WTC11 (cell line): Measurements from ENCODE around the gene MAGI2.

Experiments used
- ARID4B ChIP-seq: sonication (generic); formaldehyde crosslinking; IDR thresholded peaks from 2 replicates; pipeline ENCODE4 v1.8.0; 2023; ENCODE audit warnings: missing genetic modification reagents, mild to moderate bottlenecking, borderline replicate concordance
- ATF3 ChIP-seq: sonication (generic); formaldehyde crosslinking; conservative IDR thresholded peaks from 2 replicates; pipeline ENCODE4 v1.8.1; 2022; ENCODE audit warnings: mild to moderate bottlenecking, missing genetic modification reagents
- CBFB ChIP-seq: sonication (generic); formaldehyde crosslinking; IDR thresholded peaks from 2 replicates; pipeline ENCODE4 v1.8.1; 2022; ENCODE audit warnings: mild to moderate bottlenecking, low read depth, missing genetic modification reagents
- HMGXB4 ChIP-seq: sonication (generic); formaldehyde crosslinking; IDR thresholded peaks from 2 replicates; pipeline ENCODE4 v1.8.1; 2023; ENCODE audit warnings: mild to moderate bottlenecking, moderate library complexity, missing genetic modification reagents
- KAT7 ChIP-seq: sonication (generic); formaldehyde crosslinking; IDR thresholded peaks from 2 replicates; pipeline ENCODE4 v1.8.1; 2023; ENCODE audit warnings: missing genetic modification reagents, mild to moderate bottlenecking, borderline replicate concordance
- MAX ChIP-seq: sonication (generic); formaldehyde crosslinking; IDR thresholded peaks from 2 replicates; pipeline ENCODE4 v1.8.0; 2022; ENCODE audit warnings: mild to moderate bottlenecking, missing genetic modification reagents
- PREB ChIP-seq: sonication (generic); formaldehyde crosslinking; IDR thresholded peaks from 2 replicates; pipeline ENCODE4 v1.8.1; 2022; ENCODE audit warnings: mild to moderate bottlenecking, missing genetic modification reagents, moderate library complexity, borderline replicate concordance
- SP1 ChIP-seq: sonication (generic); formaldehyde crosslinking; conservative IDR thresholded peaks from 2 replicates; pipeline ENCODE4 v1.8.1; 2022; ENCODE audit warnings: missing genetic modification reagents
- TCF7 ChIP-seq: sonication (generic); formaldehyde crosslinking; IDR thresholded peaks from 2 replicates; pipeline ENCODE4 v1.8.0; 2022; ENCODE audit warnings: mild to moderate bottlenecking, low read depth, missing genetic modification reagents, moderate library complexity
- ZNF232 ChIP-seq: sonication (generic); formaldehyde crosslinking; IDR thresholded peaks from 2 replicates; pipeline ENCODE4 v1.8.0; 2022; ENCODE audit warnings: mild to moderate bottlenecking, missing genetic modification reagents
- TF ChIP-seq, protein P1 (sequence below): fragments of 200-600 bp; IDR thresholded peaks from 2 replicates; pipeline ENCODE4 v1.8.0; 2022; ENCODE audit warnings: antibody characterized with exemption
- TF ChIP-seq, protein P2 (sequence below): sonication (generic); formaldehyde crosslinking; IDR thresholded peaks from 2 replicates; pipeline ENCODE4 v1.8.1; 2023; ENCODE audit warnings: mild to moderate bottlenecking, missing genetic modification reagents, moderate library complexity
- TF ChIP-seq, protein P3 (sequence below): sonication (generic); formaldehyde crosslinking; IDR thresholded peaks from 2 replicates; pipeline ENCODE4 v1.8.0; 2022; ENCODE audit warnings: mild to moderate bottlenecking, missing genetic modification reagents
- TF ChIP-seq, protein P4 (sequence below): sonication (generic); formaldehyde crosslinking; IDR thresholded peaks from 2 replicates; pipeline ENCODE4 v1.8.0; 2022; ENCODE audit warnings: mild to moderate bottlenecking, missing genetic modification reagents

GRCh38 chr7:78764571-78764970, 688.9 kb downstream of the MAGI2 start:
- no peak for TF ChIP-seq MAX (CRISPR knock-in tag)
- TF ChIP-seq KAT7 (CRISPR knock-in tag), result no peak
- TF ChIP-seq, protein P1, sequence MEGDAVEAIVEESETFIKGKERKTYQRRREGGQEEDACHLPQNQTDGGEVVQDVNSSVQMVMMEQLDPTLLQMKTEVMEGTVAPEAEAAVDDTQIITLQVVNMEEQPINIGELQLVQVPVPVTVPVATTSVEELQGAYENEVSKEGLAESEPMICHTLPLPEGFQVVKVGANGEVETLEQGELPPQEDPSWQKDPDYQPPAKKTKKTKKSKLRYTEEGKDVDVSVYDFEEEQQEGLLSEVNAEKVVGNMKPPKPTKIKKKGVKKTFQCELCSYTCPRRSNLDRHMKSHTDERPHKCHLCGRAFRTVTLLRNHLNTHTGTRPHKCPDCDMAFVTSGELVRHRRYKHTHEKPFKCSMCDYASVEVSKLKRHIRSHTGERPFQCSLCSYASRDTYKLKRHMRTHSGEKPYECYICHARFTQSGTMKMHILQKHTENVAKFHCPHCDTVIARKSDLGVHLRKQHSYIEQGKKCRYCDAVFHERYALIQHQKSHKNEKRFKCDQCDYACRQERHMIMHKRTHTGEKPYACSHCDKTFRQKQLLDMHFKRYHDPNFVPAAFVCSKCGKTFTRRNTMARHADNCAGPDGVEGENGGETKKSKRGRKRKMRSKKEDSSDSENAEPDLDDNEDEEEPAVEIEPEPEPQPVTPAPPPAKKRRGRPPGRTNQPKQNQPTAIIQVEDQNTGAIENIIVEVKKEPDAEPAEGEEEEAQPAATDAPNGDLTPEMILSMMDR, result no peak
- TF ChIP-seq, protein P2, sequence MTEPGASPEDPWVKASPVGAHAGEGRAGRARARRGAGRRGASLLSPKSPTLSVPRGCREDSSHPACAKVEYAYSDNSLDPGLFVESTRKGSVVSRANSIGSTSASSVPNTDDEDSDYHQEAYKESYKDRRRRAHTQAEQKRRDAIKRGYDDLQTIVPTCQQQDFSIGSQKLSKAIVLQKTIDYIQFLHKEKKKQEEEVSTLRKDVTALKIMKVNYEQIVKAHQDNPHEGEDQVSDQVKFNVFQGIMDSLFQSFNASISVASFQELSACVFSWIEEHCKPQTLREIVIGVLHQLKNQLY, result no peak
- no peak for TF ChIP-seq ATF3 (CRISPR knock-in tag)
- TF ChIP-seq, protein P3, sequence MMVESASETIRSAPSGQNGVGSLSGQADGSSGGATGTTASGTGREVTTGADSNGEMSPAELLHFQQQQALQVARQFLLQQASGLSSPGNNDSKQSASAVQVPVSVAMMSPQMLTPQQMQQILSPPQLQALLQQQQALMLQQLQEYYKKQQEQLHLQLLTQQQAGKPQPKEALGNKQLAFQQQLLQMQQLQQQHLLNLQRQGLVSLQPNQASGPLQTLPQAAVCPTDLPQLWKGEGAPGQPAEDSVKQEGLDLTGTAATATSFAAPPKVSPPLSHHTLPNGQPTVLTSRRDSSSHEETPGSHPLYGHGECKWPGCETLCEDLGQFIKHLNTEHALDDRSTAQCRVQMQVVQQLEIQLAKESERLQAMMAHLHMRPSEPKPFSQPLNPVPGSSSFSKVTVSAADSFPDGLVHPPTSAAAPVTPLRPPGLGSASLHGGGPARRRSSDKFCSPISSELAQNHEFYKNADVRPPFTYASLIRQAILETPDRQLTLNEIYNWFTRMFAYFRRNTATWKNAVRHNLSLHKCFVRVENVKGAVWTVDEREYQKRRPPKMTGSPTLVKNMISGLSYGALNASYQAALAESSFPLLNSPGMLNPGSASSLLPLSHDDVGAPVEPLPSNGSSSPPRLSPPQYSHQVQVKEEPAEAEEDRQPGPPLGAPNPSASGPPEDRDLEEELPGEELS (CRISPR knock-in tag), result no peak
- TF ChIP-seq SP1, result no peak
- TF ChIP-seq PREB, result no peak
- TF ChIP-seq, protein P4, sequence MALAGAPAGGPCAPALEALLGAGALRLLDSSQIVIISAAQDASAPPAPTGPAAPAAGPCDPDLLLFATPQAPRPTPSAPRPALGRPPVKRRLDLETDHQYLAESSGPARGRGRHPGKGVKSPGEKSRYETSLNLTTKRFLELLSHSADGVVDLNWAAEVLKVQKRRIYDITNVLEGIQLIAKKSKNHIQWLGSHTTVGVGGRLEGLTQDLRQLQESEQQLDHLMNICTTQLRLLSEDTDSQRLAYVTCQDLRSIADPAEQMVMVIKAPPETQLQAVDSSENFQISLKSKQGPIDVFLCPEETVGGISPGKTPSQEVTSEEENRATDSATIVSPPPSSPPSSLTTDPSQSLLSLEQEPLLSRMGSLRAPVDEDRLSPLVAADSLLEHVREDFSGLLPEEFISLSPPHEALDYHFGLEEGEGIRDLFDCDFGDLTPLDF (CRISPR knock-in tag), result no peak
- TF ChIP-seq CBFB (CRISPR knock-in tag), result no peak
- no peak for TF ChIP-seq ARID4B (CRISPR knock-in tag)
- no peak for TF ChIP-seq ZNF232 (CRISPR knock-in tag)
- TF ChIP-seq HMGXB4 (CRISPR knock-in tag), result no peak
- no peak for TF ChIP-seq TCF7 (CRISPR knock-in tag)
